HEK293 (cell line): Measurements from ENCODE around the gene WNT9B.

ENCODE experiments used
- CTCF ChIA-PET: fragments of 350-600 bp; formaldehyde crosslinking; extraction: SDS; loops from one replicate; lab custom pipeline; 2021; ENCODE audit warnings: antibody characterized with exemption; lab: Yijun Ruan, JAX
- POLR2A ChIA-PET: fragments of 300-600 bp; formaldehyde crosslinking; extraction: SDS; loops from one replicate; lab custom pipeline; 2020; ENCODE audit warnings: antibody characterized with exemption, inconsistent platforms; lab: Yijun Ruan, JAX
- H3K27ac ChIP-seq: fragments of 200-500 bp; sonication (Bioruptor generic); 2 replicates; pipeline ENCODE4 v1.5.1; 2014; ENCODE audit warnings: low read depth, low read length, control low read depth, inconsistent platforms; ENCODE audit errors: extremely low read depth
- H3K36me3 ChIP-seq, 2 experiments: fragments of 200-500 bp in 1 of 2; sonication (Bioruptor generic) in 1 of 2; 1 replicate in 1 of 2; 2 replicates in 1 of 2; pipeline ENCODE4 v1.5.1; 2014 to 2017; ENCODE audit warnings: inconsistent platforms in 2 of 2, low read length in 2 of 2; ENCODE audit not compliant: control insufficient read depth in 2 of 2, insufficient read depth in 1 of 2
- H3K4me1 ChIP-seq: fragments of 200-500 bp; sonication (Bioruptor generic); 2 replicates; pipeline ENCODE4 v1.5.1; 2014; ENCODE audit warnings: mild to moderate bottlenecking, low read length, inconsistent platforms; ENCODE audit not compliant: control insufficient read depth, insufficient read depth
- H3K4me3 ChIP-seq: 2 replicates; pipeline ENCODE4 v1.5.1; 2011; ENCODE audit warnings: low read depth, mild to moderate bottlenecking, control low read depth, low read length, moderate library complexity
- H3K9me3 ChIP-seq: fragments of 200-500 bp; sonication (Bioruptor generic); 2 replicates; pipeline ENCODE4 v1.5.1; 2014; ENCODE audit warnings: low read depth, low read length, inconsistent platforms; ENCODE audit not compliant: control insufficient read depth, insufficient read depth
- CTCF ChIP-seq: fragments of 450-650 bp; formaldehyde crosslinking; IDR thresholded peaks from 2 replicates; pipeline ENCODE4 v1.5.1; 2016; ENCODE audit warnings: missing biosample characterization, missing genetic modification characterization
- KLF9 ChIP-seq: fragments of 450-650 bp; formaldehyde crosslinking; IDR thresholded peaks from 2 replicates; pipeline ENCODE4 v1.5.1; 2016; ENCODE audit warnings: missing biosample characterization, missing genetic modification characterization, low read depth
- SCRT2 ChIP-seq: fragments of 450-650 bp; formaldehyde crosslinking; IDR thresholded peaks from 2 replicates; pipeline ENCODE4 v1.5.1; 2016; ENCODE audit warnings: missing biosample characterization, missing genetic modification characterization
- ZEB2 ChIP-seq: fragments of 450-650 bp; formaldehyde crosslinking; IDR thresholded peaks from 2 replicates; pipeline ENCODE4 v1.5.1; 2016; ENCODE audit warnings: missing biosample characterization, missing genetic modification characterization
- ZFHX2 ChIP-seq: fragments of 450-650 bp; formaldehyde crosslinking; conservative IDR thresholded peaks from 2 replicates; pipeline ENCODE4 v1.5.1; 2016; ENCODE audit warnings: missing biosample characterization, missing genetic modification characterization
- ZIC2 ChIP-seq: fragments of 450-650 bp; formaldehyde crosslinking; IDR thresholded peaks from 2 replicates; pipeline ENCODE4 v1.5.1; 2016; ENCODE audit warnings: missing biosample characterization, missing genetic modification characterization
- ZNF391 ChIP-seq: fragments of 450-650 bp; formaldehyde crosslinking; IDR thresholded peaks from 2 replicates; pipeline ENCODE4 v1.5.1; 2016; ENCODE audit warnings: low read depth, missing biosample characterization, missing genetic modification characterization, borderline replicate concordance
- ZNF423 ChIP-seq: fragments of 450-650 bp; formaldehyde crosslinking; IDR thresholded peaks from 2 replicates; pipeline ENCODE4 v1.5.1; 2016; ENCODE audit warnings: missing biosample characterization, missing genetic modification characterization
- ZNF837 ChIP-seq: fragments of 450-650 bp; formaldehyde crosslinking; IDR thresholded peaks from 2 replicates; pipeline ENCODE4 v1.5.1; 2016; ENCODE audit warnings: missing biosample characterization, missing genetic modification characterization

WNT9B gene

GRCh38 chr17:46820592-46821450, 30.6 kb upstream of the WNT9B start:
- TF ChIP-seq KLF9 (tag by site-specific recombination) (no peak), SCRT2 (tag by site-specific recombination) (peak; percentile 49; the same call in 1 of the 2 replicates)
- H3K36me3 ChIP-seq: no peaks in the 10 kb centered on the region
- POLR2A ChIA-PET: no interaction called here
- no peak overlapping the region for H3K27ac ChIP-seq
- H3K4me3 ChIP-seq: no peak overlapping the region
- no peaks in the 10 kb centered on the region for H3K9me3 ChIP-seq
- CTCF ChIA-PET: interaction anchor here (0.9 kb wide), 1 partner anchor 22 kb away, joined by 3 read pairs; no protein-coding TSS in a partner anchor
- H3K4me1 ChIP-seq: no peaks in the 10 kb centered on the region

GRCh38 chr17:46821482-46822387, 29.6 kb upstream of the WNT9B start:
- TF ChIP-seq ZIC2 (tag by site-specific recombination) (peak; percentile 35), ZNF423 (tag by site-specific recombination) (no peak)
- H3K4me1 ChIP-seq: no peaks in the 10 kb centered on the region
- CTCF ChIA-PET: interaction anchor here (0.6 to 0.9 kb wide), 3 partner anchors 14 to 622 kb away, joined by 3 to 4 read pairs (median 3); no protein-coding TSS in a partner anchor

DNA sequence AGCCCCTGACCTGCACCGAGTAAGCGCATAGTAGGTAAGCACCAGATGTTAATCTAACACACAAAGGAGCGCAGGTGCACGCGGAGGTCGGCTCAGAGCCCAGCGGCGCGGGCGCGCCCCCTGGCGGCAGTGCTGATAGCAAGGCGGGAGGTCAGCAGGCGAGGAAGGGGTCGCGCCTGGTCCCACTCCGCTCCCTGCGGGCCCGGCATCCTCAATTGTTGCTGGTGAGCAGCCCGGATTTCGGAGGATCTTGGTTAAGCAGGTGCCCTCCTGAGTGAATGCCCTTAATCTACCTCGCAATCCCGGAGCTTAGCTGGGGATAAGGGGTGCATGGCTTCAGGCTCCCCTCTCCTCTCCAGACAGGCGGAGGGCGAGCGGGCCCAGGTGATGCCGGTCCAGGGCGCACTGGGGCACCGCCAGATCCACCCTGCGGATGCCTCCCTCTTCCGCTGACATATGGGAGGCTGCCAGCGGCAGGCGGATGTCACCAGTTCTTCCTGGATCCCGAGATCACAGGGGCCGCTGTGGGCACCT, 28.9 kb upstream of the WNT9B start:
- H3K4me3 ChIP-seq: no peak overlapping the region

More at GRCh38 chr17:46821482-46822387, 29.6 kb upstream of the WNT9B start:
- H3K4me3 ChIP-seq: no peak overlapping the region
- POLR2A ChIA-PET: no interaction called here
- no peaks in the 10 kb centered on the region for H3K36me3 ChIP-seq
- no peaks in the 10 kb centered on the region for H3K9me3 ChIP-seq
- H3K27ac ChIP-seq: no peak overlapping the region

DNA sequence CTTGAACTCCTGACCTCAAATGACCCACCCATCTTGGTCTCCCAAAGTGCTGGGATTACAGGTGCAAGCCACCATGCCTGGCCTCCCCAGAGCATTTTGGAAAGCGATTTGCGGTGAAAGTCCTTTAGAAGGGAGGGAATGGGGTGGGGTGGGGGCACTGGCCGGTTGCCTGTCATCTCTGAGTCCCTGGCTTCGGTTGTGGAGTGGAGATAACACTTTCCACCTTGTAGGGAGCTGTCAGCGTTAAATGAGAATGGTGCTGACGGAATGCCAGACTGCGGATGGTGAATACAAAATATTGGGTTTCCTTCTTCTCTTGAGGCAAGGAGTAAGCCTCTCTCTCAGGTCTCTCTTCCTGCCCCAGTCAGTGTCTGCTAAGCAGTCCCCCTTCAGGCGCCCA, 27.7 kb upstream of the WNT9B start:
- CTCF ChIA-PET: interaction anchor here (1.1 to 3.6 kb wide), 2 partner anchors 12 to 19 kb away, joined by 3 to 19 read pairs; no protein-coding TSS in a partner anchor
- no peak overlapping the region for H3K4me3 ChIP-seq
- H3K4me1 ChIP-seq: no peaks in the 10 kb centered on the region
- no peak for TF ChIP-seq ZNF391 (tag by site-specific recombination)
- TF ChIP-seq ZNF837 (tag by site-specific recombination): no peak
- POLR2A ChIA-PET: no interaction called here
- no peaks in the 10 kb centered on the region for H3K36me3 ChIP-seq
- no peak overlapping the region for H3K27ac ChIP-seq
- H3K9me3 ChIP-seq: no peaks in the 10 kb centered on the region

More for the DNA sequence above, 28.9 kb upstream of the WNT9B start:
- CTCF ChIA-PET: interaction anchor here (0.9 kb wide), 1 partner anchor 13 kb away, joined by 4 read pairs; no protein-coding TSS in a partner anchor
- H3K9me3 ChIP-seq: no peaks in the 10 kb centered on the region
- H3K4me1 ChIP-seq: no peaks in the 10 kb centered on the region
- no peaks in the 10 kb centered on the region for H3K36me3 ChIP-seq
- H3K27ac ChIP-seq: no peak overlapping the region
- POLR2A ChIA-PET: no interaction called here
- TF ChIP-seq CTCF (tag by site-specific recombination) (0 out of 2 replicates have a peak, but pooled peaks have one; percentile 8), ZFHX2 (tag by site-specific recombination) (no peak), ZEB2 (tag by site-specific recombination) (no peak)
- TF ChIP-seq, all 188 proteins: peak for 1
